Measurements from ENCODE around the gene CHST5.
"Not testable (repeated sequence)": the region's sequence is repeated elsewhere in the genome, so short reads cannot be mapped to it uniquely, and the experiment has no call there.

- not testable (repeated sequence) for TF ChIP-seq ZBTB7A (IDR thresholded peaks at IDR 0.05; ENCODE audit: borderline replicate concordance, control insufficient read depth, low read depth, low read length); BRCA1 (IDR thresholded peaks at IDR 0.05); BRCA1 (CRISPR knock-in tag; IDR thresholded peaks at IDR 0.05); MEF2D (tag; conservative IDR thresholded peaks at IDR 0.05; ENCODE audit: low read depth); ZFP30 (CRISPR knock-in tag; IDR thresholded peaks at IDR 0.05; ENCODE audit: borderline replicate concordance)
Measured at GRCh38 chr16:75545879-75546278, 10.0 kb upstream of the CHST5 start.

All from K562 (cell line).